Pancreas (tissue), 10 donors: Measurements from ENCODE around the gene GRIA4. TPM values are rescaled to one million over a fixed set of nuclear protein-coding genes. Genes with fewer than 3 reads are reported as not detected.

ENCODE experiments used
- ATAC-seq, 4 donors: fragments of 200-7000 bp; cut with Tn5 transposase; one replicate each; pipeline versions ENCODE4 v1.8.0 to v1.9.1; 2020; ENCODE audit warnings: mild to moderate bottlenecking in 4 of 4, moderate library complexity in 4 of 4
- DNase-seq, 6 donors: peaks; one replicate each; pipeline ENCODE4 v3.0.0-alpha.2; 2020
- FAIRE-seq: peaks from 2 replicates; lab custom pipeline; 2012; peaks lifted over from hg19 to GRCh38; lab: Jason Lieb, UNC
- H3K27ac ChIP-seq, 4 donors: fragments of 200-600 bp; sonication (generic); 1 replicate in 3 of 4; 2 replicates in 1 of 4; pipeline versions ENCODE4 v1.5.0 to v1.8.0; 2020
- H3K27me3 ChIP-seq, 4 donors: fragments of 200-600 bp; one replicate each; pipeline ENCODE4 v1.8.0; 2021
- H3K36me3 ChIP-seq, 3 donors: fragments of 200-600 bp; sonication (generic) in 1 of 3; one replicate each; pipeline versions ENCODE4 v1.5.0 to v1.8.0; 2020 to 2021
- H3K4me1 ChIP-seq, 3 donors: fragments of 200-600 bp; one replicate each; pipeline ENCODE4 v1.8.0; 2021
- H3K4me3 ChIP-seq, 4 donors: fragments of 200-600 bp; sonication (generic) in 2 of 4; one replicate each; pipeline versions ENCODE4 v1.5.0 to v1.8.0; 2020 to 2021
- H3K9me3 ChIP-seq, 4 donors: fragments of 200-600 bp; one replicate each; pipeline ENCODE4 v1.8.0; 2021
- CTCF ChIP-seq, 4 donors: fragments of 200-600 bp; sonication (generic) in 3 of 4; IDR thresholded peaks; one replicate each; pipeline versions ENCODE4 v1.5.0 to v1.8.0; 2021; ENCODE audit warnings: antibody characterized with exemption in 4 of 4
- WGBS, 2 donors: extraction: QIAGEN DNeasy Blood & Tissue Kit; methylation state at CpG; one replicate each; pipeline ENCODE4 v1.1.7; 2013; 5-methylcytosine and 5-hydroxymethylcytosine counted together
- intact Hi-C, 3 donors: fragments of 100-400 bp; cut with DNase I; formaldehyde crosslinking; loops; one replicate each; pipeline versions ENCODE4 v1.11.1 to v1.14.2; 2022
- polyA plus RNA-seq, 2 donors: library from polyadenylated mRNA; stranded (reverse); fragments of 200-250 nt; gene quantifications; one replicate each; pipeline ENCODE4 v1.2.3, GENCODE V29; 2013
- total RNA-seq, 6 donors: library from RNA; stranded (reverse); fragmentation: NEBNext Ultra II Directional in 4 of 6; extraction: Animal tissue kit (Norgen Biotek cat#: 25700) in 4 of 6; gene quantifications; one replicate each; pipeline versions ENCODE4 v1.2.1 to v1.2.4, GENCODE V29; 2021 to 2023
- donor health status: healthy with polysubstance abuse.
- donor health status: DM: no; HTN: no; CAD: no; lungs with moderate emphysema.
- donor health status: DM: no; HTN: no; CAD: no.
- donor health status: control.
- donor health status: control.
- donor health status: Bipolar disorder and iron deficiency.
- donor health status: DM: yes; HTN: yes; CAD: no.
- donor health status: DM: no; HTN: no; CAD: no.
- donor health status: DM: no; HTN: no; CAD: no.
- donor health status: DM: yes; HTN: yes; CAD: no.

The GRIA4 gene
- total and polyA plus RNA-seq, 8 donors = 0.22 to 2.4 (median 1.2) TPM

- FAIRE-seq = no peak
- no peaks in the 10 kb centered on the region for H3K36me3 ChIP-seq
- intact Hi-C loops = no loop called here
- WGBS, 2 donors = 59 to 72% methylated on average over 2 of the region's 2 CpGs
- no peak overlapping the region for H3K4me3 ChIP-seq
- H3K9me3 ChIP-seq = no peaks in the 10 kb centered on the region
- H3K27ac ChIP-seq = no peak overlapping the region
- DNase-seq = no peak
- ATAC-seq = no peak
- H3K4me1 ChIP-seq = no peaks in the 10 kb centered on the region
- no peaks in the 10 kb centered on the region for H3K27me3 ChIP-seq
- no peak for TF ChIP-seq CTCF (IDR thresholded peaks at IDR 0.05)
These were observed 302.8 kb downstream of the GRIA4 start for GRCh38 chr11:105912666-105913065.

GRCh38 chr11:105915021-105915420 is 305.1 kb downstream of the GRIA4 start:
- intact Hi-C loops = no loop called here
- no peaks in the 10 kb centered on the region for H3K27me3 ChIP-seq
- no peak for ATAC-seq
- H3K9me3 ChIP-seq = no peaks in the 10 kb centered on the region
- DNase-seq = no peak
- H3K36me3 ChIP-seq = no peaks in the 10 kb centered on the region
- FAIRE-seq = no peak
- H3K4me3 ChIP-seq = no peak overlapping the region
- WGBS, 2 donors = 69 to 76% methylated on average over 4 of the region's 4 CpGs
- H3K27ac ChIP-seq = no peak overlapping the region
- no peak for TF ChIP-seq CTCF (IDR thresholded peaks at IDR 0.05)
- no peaks in the 10 kb centered on the region for H3K4me1 ChIP-seq

GRCh38 chr11:105918039-105918438 is 308.2 kb downstream of the GRIA4 start:
- WGBS, 2 donors = 57 to 63% methylated on average over 1 of the region's 1 CpG
- Histone ChIP-seq H3K27ac (no peak overlapping the region), H3K4me3 (no peak overlapping the region), H3K36me3 (no peaks in the 10 kb centered on the region), H3K9me3 (no peaks in the 10 kb centered on the region), H3K27me3 (no peaks in the 10 kb centered on the region), H3K4me1 (no peaks in the 10 kb centered on the region)
- intact Hi-C loops = no loop called here
- TF ChIP-seq CTCF (IDR thresholded peaks at IDR 0.05) = no peak
- ATAC-seq (no peak), FAIRE-seq (no peak), DNase-seq (no peak)

GRCh38 chr11:105918600-105918999 is 308.7 kb downstream of the GRIA4 start:
- Histone ChIP-seq H3K4me3 (no peak overlapping the region), H3K27me3 (no peaks in the 10 kb centered on the region), H3K36me3 (no peaks in the 10 kb centered on the region), H3K4me1 (no peaks in the 10 kb centered on the region), H3K9me3 (no peaks in the 10 kb centered on the region), H3K27ac (no peak overlapping the region)
- no peak for FAIRE-seq
- intact Hi-C loops = no loop called here
- no peak for ATAC-seq
- no peak for TF ChIP-seq CTCF (IDR thresholded peaks at IDR 0.05)
- no peak for DNase-seq

- WGBS, 2 donors = 60 to 72% methylated on average over 2 of the region's 2 CpGs
- no peak for TF ChIP-seq CTCF (IDR thresholded peaks at IDR 0.05)
- intact Hi-C loops = no loop called here
- FAIRE-seq (no peak), DNase-seq (no peak), ATAC-seq (no peak)
- Histone ChIP-seq H3K36me3 (no peaks in the 10 kb centered on the region), H3K4me1 (no peaks in the 10 kb centered on the region), H3K4me3 (no peak overlapping the region), H3K27me3 (no peaks in the 10 kb centered on the region), H3K27ac (no peak overlapping the region), H3K9me3 (no peaks in the 10 kb centered on the region)
These were observed 313.4 kb downstream of the GRIA4 start for GRCh38 chr11:105923252-105923651.
